Pancreas (tissue), 10 donors: ENCODE data around the gene ATRAID. TPM values are rescaled to one million over a fixed set of nuclear protein-coding genes. Genes with fewer than 3 reads are reported as not detected.

Experiments
- ATAC-seq, 4 donors: fragments of 200-7000 bp; cut with Tn5 transposase; one replicate each; pipeline versions ENCODE4 v1.8.0 to v1.9.1; 2020; ENCODE audit warnings: mild to moderate bottlenecking in 4 of 4, moderate library complexity in 4 of 4
- DNase-seq, 6 donors: peaks; one replicate each; pipeline ENCODE4 v3.0.0-alpha.2; 2020
- FAIRE-seq: peaks from 2 replicates; lab custom pipeline; 2012; peaks lifted over from hg19 to GRCh38; lab: Jason Lieb, UNC
- H3K27ac ChIP-seq, 4 donors: fragments of 200-600 bp; sonication (generic); 1 replicate in 3 of 4; 2 replicates in 1 of 4; pipeline versions ENCODE4 v1.5.0 to v1.8.0; 2020
- H3K27me3 ChIP-seq, 4 donors: fragments of 200-600 bp; one replicate each; pipeline ENCODE4 v1.8.0; 2021
- H3K36me3 ChIP-seq, 3 donors: fragments of 200-600 bp; sonication (generic) in 1 of 3; one replicate each; pipeline versions ENCODE4 v1.5.0 to v1.8.0; 2020 to 2021
- H3K4me1 ChIP-seq, 3 donors: fragments of 200-600 bp; one replicate each; pipeline ENCODE4 v1.8.0; 2021
- H3K4me3 ChIP-seq, 4 donors: fragments of 200-600 bp; sonication (generic) in 2 of 4; one replicate each; pipeline versions ENCODE4 v1.5.0 to v1.8.0; 2020 to 2021
- H3K9me3 ChIP-seq, 4 donors: fragments of 200-600 bp; one replicate each; pipeline ENCODE4 v1.8.0; 2021
- CTCF ChIP-seq, 4 donors: fragments of 200-600 bp; sonication (generic) in 3 of 4; IDR thresholded peaks; one replicate each; pipeline versions ENCODE4 v1.5.0 to v1.8.0; 2021; ENCODE audit warnings: antibody characterized with exemption in 4 of 4
- WGBS, 2 donors: extraction: QIAGEN DNeasy Blood & Tissue Kit; methylation state at CpG; one replicate each; pipeline ENCODE4 v1.1.7; 2013; 5-methylcytosine and 5-hydroxymethylcytosine counted together
- intact Hi-C, 3 donors: fragments of 100-400 bp; cut with DNase I; formaldehyde crosslinking; loops; one replicate each; pipeline versions ENCODE4 v1.11.1 to v1.14.2; 2022
- polyA plus RNA-seq, 2 donors: library from polyadenylated mRNA; stranded (reverse); fragments of 200-250 nt; gene quantifications; one replicate each; pipeline ENCODE4 v1.2.3, GENCODE V29; 2013
- total RNA-seq, 6 donors: library from RNA; stranded (reverse); fragmentation: NEBNext Ultra II Directional in 4 of 6; extraction: Animal tissue kit (Norgen Biotek cat#: 25700) in 4 of 6; gene quantifications; one replicate each; pipeline versions ENCODE4 v1.2.1 to v1.2.4, GENCODE V29; 2021 to 2023
- donor health status: healthy with polysubstance abuse.
- donor health status: DM: no; HTN: no; CAD: no; lungs with moderate emphysema.
- donor health status: DM: no; HTN: no; CAD: no.
- donor health status: control.
- donor health status: control.
- donor health status: Bipolar disorder and iron deficiency.
- donor health status: DM: yes; HTN: yes; CAD: no.
- donor health status: DM: no; HTN: no; CAD: no.
- donor health status: DM: no; HTN: no; CAD: no.
- donor health status: DM: yes; HTN: yes; CAD: no.

Gene ATRAID
- total and polyA plus RNA-seq, 8 donors = 38.9 to 106 (median 52.6) TPM

GRCh38 chr2:27211241-27211942 lies 449 bp upstream of the ATRAID start:
- TF ChIP-seq CTCF (IDR thresholded peaks at IDR 0.05) = no peak
- ATAC-seq = peak; percentile 4 to 26 (median 14)
- H3K36me3 ChIP-seq = no peaks in the 10 kb centered on the region
- FAIRE-seq = no peak
- peak in 2 of 6 donors; percentile 88 to 92 for DNase-seq
- peaks cover 7 to 13% (median 11%) of the 10 kb centered on the region in 3 donors for H3K4me1 ChIP-seq
- no peaks in the 10 kb centered on the region for H3K27me3 ChIP-seq
- peak overlapping the region; percentile 69 to 84 (median 84) for H3K4me3 ChIP-seq
- WGBS, 2 donors = 4% methylated on average over 48 of the region's 48 CpGs
- H3K27ac ChIP-seq = peak overlapping the region; percentile 93 to 98 (median 96)
- intact Hi-C loops = no loop called here
- no peaks in the 10 kb centered on the region for H3K9me3 ChIP-seq

GRCh38 chr2:27212626-27213471 lies 1.0 kb downstream of the ATRAID start:
- FAIRE-seq (no peak), DNase-seq (no peak), ATAC-seq (peak; percentile 7 to 33 (median 18))
- intact Hi-C loops = no loop called here
- no peak for TF ChIP-seq CTCF (IDR thresholded peaks at IDR 0.05)
- Histone ChIP-seq H3K27ac (peak overlapping the region; percentile 93 to 98 (median 96)), H3K4me1 (peaks cover 7 to 14% (median 11%) of the 10 kb centered on the region in 3 donors), H3K4me3 (peak overlapping the region; percentile 69 to 84 (median 84)), H3K27me3 (no peaks in the 10 kb centered on the region), H3K36me3 (no peaks in the 10 kb centered on the region), H3K9me3 (no peaks in the 10 kb centered on the region)
- WGBS, 2 donors = 5% methylated on average over 34 of the region's 34 CpGs

- no peak for FAIRE-seq
These were observed 3.1 kb downstream of the ATRAID start for GRCh38 chr2:27214941-27215340.

GRCh38 chr2:27216416-27217137 lies 4.7 kb downstream of the ATRAID start:
- Histone ChIP-seq H3K4me3 (peak overlapping the region in 3 of 4 donors; percentile 56 to 76 (median 75)), H3K27ac (peak overlapping the region in 2 of 4 donors; percentile 7 to 45), H3K4me1 (peaks cover 7 to 17% (median 11%) of the 10 kb centered on the region in 3 donors), H3K36me3 (no peaks in the 10 kb centered on the region), H3K27me3 (no peaks in the 10 kb centered on the region), H3K9me3 (no peaks in the 10 kb centered on the region)
- no peak for TF ChIP-seq CTCF (IDR thresholded peaks at IDR 0.05)
- DNase-seq (no peak), FAIRE-seq (no peak), ATAC-seq (no peak)
- 73% methylated on average over 13 of the region's 13 CpGs for WGBS, 2 donors
- intact Hi-C loops = no loop called here

More at GRCh38 chr2:27214941-27215340, 3.1 kb downstream of the ATRAID start:
- 86 to 95% methylated on average over 3 of the region's 3 CpGs for WGBS, 2 donors
- DNase-seq (no peak), ATAC-seq (no peak)
- no peak for TF ChIP-seq CTCF (IDR thresholded peaks at IDR 0.05)
- intact Hi-C loops = no loop called here
- no peak overlapping the region for H3K4me3 ChIP-seq
- H3K27me3 ChIP-seq = no peaks in the 10 kb centered on the region
- H3K4me1 ChIP-seq = peaks cover 7 to 22% (median 11%) of the 10 kb centered on the region in 3 donors
- no peaks in the 10 kb centered on the region for H3K36me3 ChIP-seq
- no peaks in the 10 kb centered on the region for H3K9me3 ChIP-seq
- no peak overlapping the region for H3K27ac ChIP-seq
